HG03066 (cell line): ENCODE measurements around the gene THRB.

Source experiments
- ATAC-seq: cut with Tn5 transposase; IDR thresholded peaks from one replicate; pipeline ENCODE4 v1.9.1; 2021; ENCODE audit warnings: low read depth; ENCODE audit not compliant: unreplicated experiment

The THRB gene

GRCh38 chr3:24288496-24289236 is 206.0 kb downstream of the THRB start:
- ATAC-seq: no peak

DNA sequence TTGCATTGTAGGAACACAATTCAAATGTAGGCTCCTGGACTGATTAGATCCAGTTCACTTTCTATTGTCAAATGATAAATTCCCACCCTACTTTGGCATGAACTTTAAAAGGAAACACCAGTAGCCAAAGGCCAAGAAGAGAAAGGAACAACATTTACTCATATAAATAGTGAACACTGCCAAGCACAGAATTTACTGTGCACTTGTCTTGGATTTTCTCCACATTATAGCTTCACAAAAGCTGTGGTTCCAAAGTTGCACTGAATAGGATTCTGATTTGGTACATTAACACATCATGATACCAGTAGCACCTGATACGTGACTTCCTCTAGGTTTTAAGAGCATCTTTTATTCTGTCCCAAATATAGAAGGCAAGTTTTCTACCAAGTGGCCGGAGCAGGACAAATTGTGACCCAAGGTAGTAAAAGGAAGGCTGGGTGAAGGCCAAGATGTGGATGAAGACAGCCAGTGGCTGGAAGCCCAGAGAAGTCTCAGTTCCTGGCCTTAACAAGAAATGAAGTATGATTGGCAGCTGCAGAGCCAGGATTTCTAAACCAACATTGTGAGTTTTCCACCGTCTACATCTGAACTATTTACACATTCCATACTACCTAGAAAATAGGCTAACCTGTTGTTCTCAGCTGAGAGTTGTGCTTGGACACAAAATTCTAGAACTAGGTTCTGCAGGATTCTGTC is 206.7 kb downstream of the THRB start:
- no peak for ATAC-seq

GRCh38 chr3:24286405-24286804 is 208.2 kb downstream of the THRB start:
- ATAC-seq: no peak

DNA sequence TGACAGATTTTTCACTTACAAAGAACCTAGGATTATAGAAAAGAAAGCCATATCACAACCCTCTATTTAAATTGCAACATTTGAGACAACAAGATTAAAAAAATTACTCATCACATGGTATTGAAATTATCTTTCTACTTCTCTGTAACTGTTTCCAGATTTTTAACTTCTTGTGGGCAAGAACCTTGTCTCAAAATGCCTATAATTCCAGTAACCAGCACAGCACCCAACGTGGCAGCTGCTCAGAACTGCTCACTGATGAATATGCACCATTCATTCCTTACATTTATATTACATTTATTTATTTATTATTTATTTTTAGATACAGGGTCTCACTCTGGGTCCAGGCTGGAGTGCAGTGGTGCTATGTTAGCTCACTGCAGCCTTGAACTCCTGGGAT is 216.1 kb downstream of the THRB start:
- no peak for ATAC-seq

GRCh38 chr3:24273491-24273890 is 221.2 kb downstream of the THRB start:
- ATAC-seq: no peak

DNA sequence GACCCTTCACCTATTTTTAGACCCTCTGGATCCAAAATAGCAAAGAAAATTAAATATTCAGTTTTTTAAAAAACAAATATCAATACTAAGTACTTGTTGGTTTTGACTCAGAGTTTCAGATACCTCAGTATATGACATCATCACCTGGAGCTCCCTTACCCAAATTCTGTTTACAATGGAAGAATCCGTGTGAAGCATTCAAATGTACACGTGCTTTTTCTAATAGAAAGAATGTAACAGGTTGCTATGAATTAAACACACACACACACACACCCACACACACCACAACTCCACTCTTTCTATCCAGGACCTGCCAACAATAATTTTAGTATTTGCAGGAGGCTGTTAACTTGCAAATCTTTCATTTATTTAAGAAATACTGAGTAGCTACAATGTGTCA is 221.8 kb downstream of the THRB start:
- ATAC-seq: no peak

- no peak for ATAC-seq
These were observed 222.2 kb downstream of the THRB start for GRCh38 chr3:24272408-24272807.

GRCh38 chr3:24271228-24271627 is 223.4 kb downstream of the THRB start:
- ATAC-seq: no peak

DNA sequence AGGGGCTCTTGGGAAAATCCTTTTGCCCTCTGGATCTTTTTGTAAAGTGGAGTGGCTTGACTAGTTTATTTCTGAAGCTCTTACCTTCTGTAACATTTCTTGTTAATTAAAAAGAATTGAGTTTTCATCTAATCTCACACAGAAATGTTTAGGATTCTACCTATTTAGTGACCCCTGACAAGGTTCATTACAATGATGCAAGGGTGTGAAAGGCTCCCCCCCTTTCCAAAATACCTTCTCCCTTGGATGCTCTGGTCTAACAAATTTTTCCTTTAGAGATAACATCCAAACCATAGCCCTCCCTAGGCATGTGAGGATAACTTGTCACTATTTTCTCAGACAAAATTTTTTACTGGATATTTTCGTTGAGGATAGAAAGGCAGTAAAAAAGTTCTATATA is 223.9 kb downstream of the THRB start:
- no peak for ATAC-seq

- no peak for ATAC-seq
These were observed 224.4 kb downstream of the THRB start for GRCh38 chr3:24270204-24270691.

DNA sequence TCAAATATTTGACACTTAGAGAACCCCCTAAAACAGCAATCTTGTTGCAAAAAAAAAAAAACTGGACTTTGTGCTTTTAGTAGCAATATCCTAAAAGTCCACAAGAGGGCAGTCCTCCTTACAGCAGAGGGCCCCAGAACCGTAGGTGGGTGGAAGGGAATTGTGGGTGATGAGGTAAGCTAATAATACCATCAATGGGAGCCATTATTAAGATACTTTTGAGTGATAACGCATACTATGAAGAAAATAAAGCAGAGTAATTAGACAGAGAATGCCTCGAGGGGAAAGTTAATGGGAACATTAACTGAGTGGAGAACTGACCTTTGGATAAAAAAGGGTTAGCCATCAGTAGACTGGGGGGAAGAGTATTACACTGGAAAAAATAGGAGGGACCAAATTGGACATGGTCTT is 229.9 kb downstream of the THRB start:
- ATAC-seq: peak; percentile 68

DNA sequence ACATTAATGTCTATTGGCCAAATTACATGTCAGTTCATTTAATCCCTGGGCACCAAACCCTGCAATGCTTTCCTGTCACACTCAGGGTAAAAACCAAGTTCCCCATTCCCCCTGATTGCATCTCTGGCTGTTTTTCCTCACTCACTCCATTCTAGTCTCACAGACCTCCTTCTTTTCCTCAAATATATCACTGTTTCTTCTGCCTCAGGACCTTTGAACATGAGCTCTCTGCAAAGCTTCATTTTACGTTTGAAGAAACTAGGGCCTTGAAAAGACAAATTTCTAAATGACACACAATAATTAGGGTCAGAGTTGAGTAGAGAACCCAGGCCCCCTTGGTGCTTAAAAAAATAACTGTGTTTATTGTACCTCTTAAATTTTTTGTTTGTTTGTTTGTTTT is 230.6 kb downstream of the THRB start:
- ATAC-seq: no peak

GRCh38 chr3:24263069-24263668 is 231.5 kb downstream of the THRB start:
- ATAC-seq: no peak

GRCh38 chr3:24261521-24261920 is 233.1 kb downstream of the THRB start:
- ATAC-seq: no peak

DNA sequence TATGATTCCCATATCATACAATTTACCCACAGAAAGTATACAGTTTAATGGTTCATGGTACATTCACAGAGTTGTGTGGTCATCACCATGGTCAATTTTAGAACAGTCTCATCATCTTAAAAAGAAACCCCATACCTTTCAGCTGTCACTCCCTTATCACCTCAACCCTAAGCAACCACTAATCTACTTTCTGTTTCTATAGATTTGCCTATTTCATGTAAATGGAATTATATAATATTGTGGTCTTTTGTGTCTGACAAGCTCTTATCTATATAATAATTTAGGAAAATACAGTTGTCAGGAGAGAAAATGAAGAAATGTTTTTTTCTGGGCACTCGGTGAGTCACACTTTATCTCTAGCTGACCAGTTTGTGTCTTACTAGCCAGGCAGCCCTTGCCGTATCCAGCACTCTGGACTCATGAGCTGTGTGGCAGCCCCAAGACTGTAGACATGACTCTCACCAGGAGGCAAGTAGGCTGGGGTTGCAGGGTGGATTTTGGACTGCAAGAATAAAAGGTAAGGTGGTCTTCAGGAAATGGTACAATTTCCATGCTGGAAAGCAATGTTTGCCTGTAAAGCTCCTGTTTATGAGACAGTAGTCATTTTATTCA is 234.6 kb downstream of the THRB start:
- no peak for ATAC-seq

DNA sequence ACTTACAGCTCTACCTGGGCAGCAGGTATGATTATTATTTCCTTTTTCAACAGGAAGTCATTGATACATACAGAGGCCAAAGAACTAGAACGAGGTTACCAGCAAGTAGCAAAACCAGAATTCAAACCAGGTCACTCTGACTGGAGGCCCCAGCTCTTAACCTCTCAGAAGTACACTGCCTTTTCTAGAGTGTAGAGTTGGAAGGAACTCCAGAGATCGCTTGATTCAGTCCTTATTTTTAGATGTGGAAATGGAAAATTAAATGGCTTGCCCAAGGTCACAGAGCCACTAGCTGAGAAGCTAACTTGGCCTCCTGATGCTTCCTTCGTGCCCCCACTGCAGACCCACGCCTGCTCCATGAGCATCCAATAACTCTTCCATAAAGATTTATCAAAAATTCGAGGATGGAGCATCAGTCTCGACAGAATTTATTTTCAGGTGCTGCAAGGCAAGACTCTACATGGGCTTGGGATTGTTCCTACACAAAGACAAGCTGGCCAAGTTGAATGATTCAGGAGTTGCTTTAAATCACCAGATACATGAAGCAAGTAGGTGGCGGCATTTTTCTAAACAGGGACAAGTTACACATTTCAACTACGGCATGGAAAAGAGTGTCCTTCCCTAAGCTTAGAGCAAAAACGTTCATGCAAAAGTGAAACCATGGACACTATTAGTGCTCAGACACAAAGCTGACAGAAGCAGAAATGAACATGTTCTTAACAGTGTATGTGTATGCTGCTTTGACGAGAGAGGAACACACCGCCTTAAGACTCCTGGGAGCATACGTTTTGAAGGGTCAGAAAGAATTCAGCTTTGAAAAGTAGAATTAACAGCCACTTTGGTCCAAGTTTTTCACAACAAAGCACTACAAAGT is 235.7 kb downstream of the THRB start:
- ATAC-seq: no peak

DNA sequence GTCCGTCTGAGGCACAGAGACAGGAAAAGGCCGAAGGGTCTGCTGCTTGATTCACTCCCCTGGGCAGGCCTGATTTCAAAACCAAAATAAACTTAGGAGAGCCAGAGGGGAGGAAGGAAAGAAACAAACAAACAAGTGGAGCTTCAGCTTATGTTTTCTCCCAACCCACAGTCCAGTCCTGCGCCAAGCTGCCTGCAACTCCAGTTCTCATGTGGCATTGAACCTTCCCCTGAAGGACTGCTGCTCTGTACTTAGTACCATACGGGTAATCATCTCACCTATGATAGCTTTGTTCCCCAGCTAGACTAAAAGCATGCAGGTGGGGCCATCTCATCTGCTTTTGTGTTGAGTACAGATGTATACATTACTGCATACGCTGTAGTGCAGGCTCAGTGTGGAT is 236.4 kb downstream of the THRB start:
- no peak for ATAC-seq

DNA sequence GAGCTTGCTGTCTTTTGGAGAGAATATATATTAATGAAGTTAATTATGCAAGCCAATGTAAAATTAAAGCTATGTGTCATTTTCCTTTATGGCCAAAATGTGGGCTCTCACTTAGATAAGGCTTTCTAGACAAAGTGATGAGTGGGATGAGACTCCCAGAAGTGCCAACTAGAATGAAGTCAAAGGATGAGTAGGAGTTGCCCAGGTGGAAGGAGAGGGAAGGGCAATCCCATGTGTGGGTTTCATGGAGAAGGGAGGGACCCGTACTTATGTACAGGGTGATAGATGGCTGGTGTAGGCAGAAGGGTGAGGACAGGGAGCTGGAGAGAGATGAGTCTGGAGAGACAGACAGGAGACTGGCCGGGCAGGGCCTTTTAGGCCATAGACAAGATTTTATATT is 239.2 kb downstream of the THRB start:
- ATAC-seq: no peak

DNA sequence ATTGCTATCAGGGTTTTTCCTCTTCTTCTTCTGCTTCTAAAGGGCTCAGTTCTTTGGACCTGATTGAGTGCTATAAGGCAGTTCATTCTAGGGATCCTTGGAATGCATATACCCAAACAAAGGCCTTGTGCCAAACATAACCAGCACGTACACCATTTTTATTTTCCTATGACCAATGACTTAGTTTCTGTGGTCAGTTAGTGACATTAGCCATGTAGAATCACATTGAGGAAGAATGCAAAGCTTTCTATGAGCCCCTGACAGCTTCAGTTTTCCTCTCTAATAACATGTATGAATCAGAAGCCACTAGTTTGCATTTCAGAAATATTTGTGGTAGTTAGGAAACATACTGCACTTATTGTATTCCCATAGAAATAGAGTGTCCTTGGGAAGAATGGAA is 240.0 kb downstream of the THRB start:
- ATAC-seq: no peak

GRCh38 chr3:24253336-24253735 is 241.3 kb downstream of the THRB start:
- ATAC-seq: no peak
